Small intestine (tissue), 7 donors: ENCODE data around the gene FBXW11. TPM values are rescaled to one million over a fixed set of nuclear protein-coding genes. Genes with fewer than 3 reads are reported as not detected.
A peak's percentile ranks its signal among the peaks of the same experiment; 100 is the strongest.

Experiments
- DNase-seq, 2 donors: peaks; one replicate each; pipeline versions ENCODE4 v3.0.0 to v3.0.0-alpha.2; 2013
- FAIRE-seq: peaks from 2 replicates; lab custom pipeline; 2012; peaks lifted over from hg19 to GRCh38; lab: Jason Lieb, UNC
- H3K27ac ChIP-seq, 3 donors: one replicate each; pipeline ENCODE4 v1.5.1; 2013; ENCODE audit warnings: low read length in 2 of 3, mild to moderate bottlenecking in 2 of 3, control low read depth in 1 of 3, inconsistent platforms in 1 of 3, low read depth in 1 of 3, moderate library complexity in 1 of 3
- H3K27me3 ChIP-seq, 3 donors: one replicate each; pipeline ENCODE4 v1.6.1; 2013; ENCODE audit warnings: low read length in 3 of 3, inconsistent platforms in 1 of 3; ENCODE audit not compliant: control insufficient read depth in 3 of 3, insufficient read depth in 3 of 3
- H3K36me3 ChIP-seq, 3 donors: one replicate each; pipeline ENCODE4 v1.6.1; 2013; ENCODE audit warnings: low read length in 3 of 3, inconsistent platforms in 1 of 3, low read depth in 1 of 3, mild to moderate bottlenecking in 1 of 3, moderate library complexity in 1 of 3; ENCODE audit not compliant: control insufficient read depth in 3 of 3, insufficient read depth in 2 of 3
- H3K4me1 ChIP-seq, 3 donors: one replicate each; pipeline ENCODE4 v1.6.1; 2013; ENCODE audit warnings: low read length in 2 of 3, inconsistent platforms in 1 of 3, low read depth in 1 of 3, mild to moderate bottlenecking in 1 of 3, moderate library complexity in 1 of 3; ENCODE audit not compliant: control insufficient read depth in 3 of 3, insufficient read depth in 2 of 3
- H3K4me3 ChIP-seq, 3 donors: one replicate each; pipeline ENCODE4 v1.5.1; 2013; ENCODE audit warnings: low read length in 3 of 3, control low read depth in 1 of 3, inconsistent platforms in 1 of 3, low read depth in 1 of 3, mild to moderate bottlenecking in 1 of 3, moderate library complexity in 1 of 3
- H3K9me3 ChIP-seq, 2 donors: one replicate each; pipeline ENCODE4 v1.6.1; 2013; ENCODE audit warnings: low read depth in 1 of 2, low read length in 1 of 2; ENCODE audit not compliant: control insufficient read depth in 2 of 2, insufficient read depth in 1 of 2
- WGBS, 3 donors: extraction: QIAGEN DNeasy Blood & Tissue Kit; methylation state at CpG; one replicate each; pipeline ENCODE4 v1.1.7; 2013; 5-methylcytosine and 5-hydroxymethylcytosine counted together
- polyA plus RNA-seq, 4 donors: library from polyadenylated mRNA; stranded (reverse) in 3 of 4; unstranded in 1 of 4; fragments of 200-250 nt in 3 of 4; fragments of 120-200 nt in 1 of 4; gene quantifications; one replicate each; pipeline versions ENCODE4 v1.2.1 to v1.2.3, GENCODE V29; 2013
- donor health status: healthy with polysubstance abuse.
- donor health status: control.
- donor health status: control.
- donor health status: Bipolar disorder and iron deficiency.
- donor health status: healthy.

Gene FBXW11
- polyA plus RNA-seq, 4 donors: 12.2 to 37.1 (median 15.8) TPM

GRCh38 chr5:172002840-172003512, 3.5 kb downstream of the FBXW11 start:
- Histone ChIP-seq H3K27me3 (no peaks in the 10 kb centered on the region), H3K4me3 (no peak overlapping the region), H3K36me3 (no peaks in the 10 kb centered on the region), H3K9me3 (no peaks in the 10 kb centered on the region), H3K4me1 (peaks cover 8 to 15% (median 11%) of the 10 kb centered on the region in 3 donors), H3K27ac (peak overlapping the region in 1 of 3 donors; percentile 29)
- peak in 1 of 2 donors; percentile 58 for DNase-seq
- 53 to 63% (median 54%) methylated on average over 6 of the region's 6 CpGs for WGBS, 3 donors
- no peak for FAIRE-seq

- no peaks in the 10 kb centered on the region for H3K27me3 ChIP-seq
- peak in 1 of 2 donors; percentile 29 for DNase-seq
- H3K9me3 ChIP-seq: no peaks in the 10 kb centered on the region
- H3K36me3 ChIP-seq: no peaks in the 10 kb centered on the region
- H3K4me1 ChIP-seq: peaks cover 3 to 9% (median 7%) of the 10 kb centered on the region in 3 donors
- H3K4me3 ChIP-seq: no peak overlapping the region
- 24 to 39% (median 28%) methylated on average over 2 of the region's 2 CpGs for WGBS, 3 donors
- H3K27ac ChIP-seq: peak overlapping the region in 1 of 3 donors; percentile 29
- FAIRE-seq: no peak
Measured at GRCh38 chr5:172002310-172002709, 4.1 kb downstream of the FBXW11 start.

- Histone ChIP-seq H3K9me3 (no peaks in the 10 kb centered on the region), H3K27ac (no peak overlapping the region), H3K36me3 (peaks cover 0 to 3% (median 0%) of the 10 kb centered on the region in 3 donors), H3K4me1 (peaks cover 3 to 11% (median 9%) of the 10 kb centered on the region in 3 donors), H3K4me3 (no peak overlapping the region), H3K27me3 (no peaks in the 10 kb centered on the region)
- FAIRE-seq (no peak), DNase-seq (no peak)
- 76 to 85% (median 79%) methylated on average over 5 of the region's 5 CpGs for WGBS, 3 donors
Measured at GRCh38 chr5:171999877-172000276, 6.6 kb downstream of the FBXW11 start.

- Histone ChIP-seq H3K36me3 (peaks cover 0 to 3% (median 0%) of the 10 kb centered on the region in 3 donors), H3K27ac (no peak overlapping the region), H3K4me1 (peaks cover 0 to 11% (median 9%) of the 10 kb centered on the region in 3 donors), H3K27me3 (no peaks in the 10 kb centered on the region), H3K4me3 (peak overlapping the region in 1 of 3 donors; percentile 14), H3K9me3 (no peaks in the 10 kb centered on the region)
- DNase-seq (no peak), FAIRE-seq (no peak)
- WGBS, 3 donors: 93 to 95% (median 95%) methylated on average over 2 of the region's 2 CpGs
Measured at GRCh38 chr5:171999100-171999499, 7.3 kb downstream of the FBXW11 start.

- Histone ChIP-seq H3K27me3 (no peaks in the 10 kb centered on the region), H3K4me3 (no peak overlapping the region), H3K27ac (no peak overlapping the region), H3K4me1 (peaks cover 0 to 8% (median 6%) of the 10 kb centered on the region in 3 donors), H3K36me3 (peaks cover 0 to 6% (median 0%) of the 10 kb centered on the region in 3 donors), H3K9me3 (no peaks in the 10 kb centered on the region)
- DNase-seq (no peak), FAIRE-seq (no peak)
- 82 to 84% (median 84%) methylated on average over 3 of the region's 3 CpGs for WGBS, 3 donors
Measured at GRCh38 chr5:171997011-171997410, 9.4 kb downstream of the FBXW11 start.

GRCh38 chr5:171992813-171993212, 13.6 kb downstream of the FBXW11 start:
- DNase-seq (no peak), FAIRE-seq (no peak)
- Histone ChIP-seq H3K9me3 (no peaks in the 10 kb centered on the region), H3K4me3 (no peak overlapping the region), H3K36me3 (peaks cover 0 to 6% (median 0%) of the 10 kb centered on the region in 3 donors), H3K27ac (no peak overlapping the region), H3K27me3 (no peaks in the 10 kb centered on the region), H3K4me1 (peaks cover 0 to 4% (median 0%) of the 10 kb centered on the region in 3 donors)
- 87 to 93% (median 91%) methylated on average over 2 of the region's 2 CpGs for WGBS, 3 donors

GRCh38 chr5:171992305-171992704, 14.1 kb downstream of the FBXW11 start:
- peaks cover 0 to 6% (median 0%) of the 10 kb centered on the region in 3 donors for H3K36me3 ChIP-seq
- H3K27me3 ChIP-seq: no peaks in the 10 kb centered on the region
- DNase-seq (no peak), FAIRE-seq (no peak)
- no peak overlapping the region for H3K4me3 ChIP-seq
- 95 to 97% (median 96%) methylated on average over 3 of the region's 3 CpGs for WGBS, 3 donors
- no peak overlapping the region for H3K27ac ChIP-seq
- H3K4me1 ChIP-seq: peaks cover 0 to 4% (median 0%) of the 10 kb centered on the region in 3 donors
- no peaks in the 10 kb centered on the region for H3K9me3 ChIP-seq

- no peaks in the 10 kb centered on the region for H3K9me3 ChIP-seq
- no peak overlapping the region for H3K4me3 ChIP-seq
- FAIRE-seq (no peak), DNase-seq (no peak)
- no peaks in the 10 kb centered on the region for H3K27me3 ChIP-seq
- no peak overlapping the region for H3K27ac ChIP-seq
- H3K36me3 ChIP-seq: peaks cover 0 to 6% (median 0%) of the 10 kb centered on the region in 3 donors
- H3K4me1 ChIP-seq: no peaks in the 10 kb centered on the region
- 92 to 98% (median 96%) methylated on average over 7 of the region's 7 CpGs for WGBS, 3 donors
Measured at GRCh38 chr5:171990713-171991015, 15.8 kb downstream of the FBXW11 start.
